Measurements from ENCODE around the gene PPFIBP1.
A peak's percentile ranks its signal among the peaks of the same experiment; 100 is the strongest.

Gene PPFIBP1

GRCh38 chr12:27555925-27556778, 32.1 kb downstream of the PPFIBP1 start:
- no peak for DNase-seq (ENCODE audit: low read depth)
- H3K4me3 ChIP-seq (ENCODE audit: low read depth, low read length), result no peak overlapping the region
- TF ChIP-seq, protein P1, sequence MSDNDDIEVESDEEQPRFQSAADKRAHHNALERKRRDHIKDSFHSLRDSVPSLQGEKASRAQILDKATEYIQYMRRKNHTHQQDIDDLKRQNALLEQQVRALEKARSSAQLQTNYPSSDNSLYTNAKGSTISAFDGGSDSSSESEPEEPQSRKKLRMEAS (IDR thresholded peaks at IDR 0.05; ENCODE audit: low read depth, low read length), result no peak
- TF ChIP-seq POLR2A (IDR thresholded peaks at IDR 0.05; ENCODE audit: extremely low read depth, insufficient read length) (no peak), CTCF (IDR thresholded peaks at IDR 0.05; ENCODE audit: low read depth, low read length) (no peak)

DNA sequence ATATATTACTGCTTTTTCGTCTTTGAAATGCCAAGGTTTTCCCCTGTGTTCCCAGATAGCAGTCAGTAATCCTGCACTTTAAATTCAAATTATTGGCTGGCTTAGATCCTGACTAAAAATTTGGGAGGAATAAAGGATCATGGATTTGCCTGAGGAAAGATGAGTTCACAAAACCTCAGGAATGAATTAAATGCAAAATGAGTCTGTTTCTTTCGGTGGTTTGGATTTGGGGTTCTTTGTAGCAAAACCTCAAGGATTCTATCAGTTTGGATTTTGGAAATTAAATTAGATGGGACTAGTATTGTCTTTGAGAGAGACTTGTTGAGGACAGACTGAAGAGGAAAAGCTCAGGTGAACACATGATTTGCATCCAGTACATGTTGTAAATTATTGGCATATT, 36.1 kb downstream of the PPFIBP1 start:
- DNase-seq (ENCODE audit: low read depth), result no peak
- no peak overlapping the region for H3K4me3 ChIP-seq (ENCODE audit: low read depth, low read length)
- TF ChIP-seq CTCF (IDR thresholded peaks at IDR 0.05; ENCODE audit: low read depth, low read length), result no peak
- no peak for TF ChIP-seq POLR2A (IDR thresholded peaks at IDR 0.05; ENCODE audit: extremely low read depth, insufficient read length)
- TF ChIP-seq, protein P1 (IDR thresholded peaks at IDR 0.05; ENCODE audit: low read depth, low read length), result no peak
- no peak for TF ChIP-seq MYC (IDR thresholded peaks at IDR 0.05; ENCODE audit: low read depth, low read length)

- H3K4me3 ChIP-seq (ENCODE audit: low read depth, low read length), result no peak overlapping the region
- TF ChIP-seq CTCF (IDR thresholded peaks at IDR 0.05; ENCODE audit: low read depth, low read length) (no peak), MYC (IDR thresholded peaks at IDR 0.05; ENCODE audit: low read depth, low read length) (no peak), POLR2A (IDR thresholded peaks at IDR 0.05; ENCODE audit: extremely low read depth, insufficient read length) (no peak)
- TF ChIP-seq, protein P1 (IDR thresholded peaks at IDR 0.05; ENCODE audit: low read depth, low read length), result no peak
- no peak for DNase-seq (ENCODE audit: low read depth)
These were observed 37.7 kb downstream of the PPFIBP1 start for GRCh38 chr12:27561535-27562350.

DNA sequence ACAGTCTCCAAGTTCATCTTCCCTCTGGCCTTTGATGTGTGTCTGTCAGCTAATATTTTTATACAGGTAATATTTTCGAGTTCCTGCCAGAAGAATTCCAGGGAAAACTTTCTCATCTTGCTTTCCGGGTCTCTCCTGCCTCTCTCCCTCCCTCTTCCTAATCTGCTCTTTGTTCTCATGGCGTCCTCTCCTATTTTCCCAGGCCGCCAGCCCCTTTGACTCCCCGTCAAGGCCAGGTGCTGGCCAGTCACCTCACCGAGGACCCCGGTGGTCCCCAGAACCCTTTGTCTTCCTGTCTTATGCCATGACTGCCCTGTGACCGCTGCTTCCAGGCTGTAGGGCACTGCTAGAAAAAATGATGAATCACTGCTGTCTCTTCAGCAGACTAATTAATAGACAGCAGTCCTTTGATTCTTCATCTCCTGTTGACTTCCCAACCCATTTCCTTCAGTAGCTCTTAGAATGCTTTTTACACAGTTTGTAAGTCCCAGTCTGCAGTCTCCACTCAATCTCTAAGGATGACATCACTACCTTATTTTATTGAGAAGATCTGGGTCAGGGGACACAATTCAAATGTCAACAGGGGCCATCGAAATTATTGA, 40.7 kb downstream of the PPFIBP1 start:
- TF ChIP-seq, protein P1 (IDR thresholded peaks at IDR 0.05; ENCODE audit: low read depth, low read length), result no peak
- no peak for TF ChIP-seq POLR2A (IDR thresholded peaks at IDR 0.05; ENCODE audit: extremely low read depth, insufficient read length)
- no peak for TF ChIP-seq CTCF (IDR thresholded peaks at IDR 0.05; ENCODE audit: low read depth, low read length)
- TF ChIP-seq MYC (IDR thresholded peaks at IDR 0.05; ENCODE audit: low read depth, low read length), result no peak
- H3K4me3 ChIP-seq (ENCODE audit: low read depth, low read length), result no peak overlapping the region
- DNase-seq (ENCODE audit: low read depth), result no peak

DNA sequence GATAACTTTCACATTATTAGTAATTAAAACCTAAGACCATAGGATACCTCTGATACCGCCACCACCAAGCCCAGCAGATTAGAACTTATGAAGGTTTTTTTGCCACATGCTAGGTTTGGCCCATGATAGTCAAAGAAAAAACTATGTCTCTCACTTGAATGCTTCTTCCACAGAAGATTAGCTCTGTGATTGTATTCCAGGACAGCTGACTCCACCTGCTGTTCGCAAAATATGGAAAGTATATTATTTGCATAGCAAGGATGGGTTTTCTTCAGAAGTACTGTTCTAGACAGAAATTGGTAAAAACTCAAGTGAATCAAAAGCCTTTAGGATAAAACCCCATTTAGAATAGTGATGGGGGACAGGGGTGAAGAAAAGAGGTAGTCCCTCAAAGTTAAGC, 42.2 kb downstream of the PPFIBP1 start:
- peak; percentile 21 for DNase-seq (ENCODE audit: low read depth)
- H3K4me3 ChIP-seq (ENCODE audit: low read depth, low read length), result no peak overlapping the region
- no peak for TF ChIP-seq MYC (IDR thresholded peaks at IDR 0.05; ENCODE audit: low read depth, low read length)
- TF ChIP-seq POLR2A (IDR thresholded peaks at IDR 0.05; ENCODE audit: extremely low read depth, insufficient read length), result no peak
- TF ChIP-seq, protein P1 (IDR thresholded peaks at IDR 0.05; ENCODE audit: low read depth, low read length), result no peak
- TF ChIP-seq CTCF (IDR thresholded peaks at IDR 0.05; ENCODE audit: low read depth, low read length), result no peak
